ENCODE results near the gene PIK3CD. TPM values are rescaled to one million over a fixed set of nuclear protein-coding genes. Genes with fewer than 3 reads are reported as not detected.

PIK3CD gene
- total RNA-seq, 2 donors from 2014 or later, result 4.4 to 7.4 TPM

Other genes with a start within 250 kb of the PIK3CD start
- 1 to 10 TPM; 7.2 to 8.8 TPM for gene SLC25A33, start 112.3 kb upstream of the PIK3CD start, total RNA-seq
- gene TMEM201, start 62.8 kb upstream of the PIK3CD start, total RNA-seq, result 10 to 100 TPM; 18.5 to 21.2 TPM
- gene CLSTN1, start 172.2 kb downstream of the PIK3CD start, total RNA-seq, result 10 to 100 TPM; 62.5 to 64.1 TPM

All from left cardiac atrium (tissue), 2 donors.